ENCODE measurements around the gene ANGPTL8. TPM values are rescaled to one million over a fixed set of nuclear protein-coding genes. Genes with fewer than 3 reads are reported as not detected.

ANGPTL8 gene
- total and polyA plus RNA-seq, 2 of the 13 experiments (the other 11 are each of a cell fraction or from before 2014, with no cell fraction given): 27.3 to 243 TPM

DNA sequence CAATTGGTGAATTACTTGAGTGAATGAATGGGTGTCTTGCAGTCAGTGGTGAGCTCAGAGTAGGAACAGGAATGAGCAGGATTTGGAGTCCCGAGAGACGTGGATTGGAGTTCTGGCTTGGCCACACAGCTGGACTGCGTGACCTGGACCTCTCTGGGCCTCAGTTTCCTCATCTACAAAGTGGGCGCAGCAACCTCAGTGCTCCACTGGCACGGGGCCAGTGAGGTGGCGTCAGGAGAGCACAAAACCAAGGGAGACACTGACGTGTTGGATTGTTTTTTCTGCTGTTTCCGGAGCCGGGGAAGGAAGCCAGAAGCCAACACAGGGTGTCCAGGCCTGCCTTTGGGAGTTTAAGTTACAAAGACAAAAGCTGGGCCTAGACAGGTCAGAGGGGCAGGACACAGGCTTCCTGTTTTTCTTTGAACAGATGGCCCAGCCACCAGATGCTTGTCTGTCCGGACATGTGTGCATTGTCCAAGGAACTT lies 29.4 kb downstream of the ANGPTL8 start (continued):
- TF ChIP-seq, protein P1, sequence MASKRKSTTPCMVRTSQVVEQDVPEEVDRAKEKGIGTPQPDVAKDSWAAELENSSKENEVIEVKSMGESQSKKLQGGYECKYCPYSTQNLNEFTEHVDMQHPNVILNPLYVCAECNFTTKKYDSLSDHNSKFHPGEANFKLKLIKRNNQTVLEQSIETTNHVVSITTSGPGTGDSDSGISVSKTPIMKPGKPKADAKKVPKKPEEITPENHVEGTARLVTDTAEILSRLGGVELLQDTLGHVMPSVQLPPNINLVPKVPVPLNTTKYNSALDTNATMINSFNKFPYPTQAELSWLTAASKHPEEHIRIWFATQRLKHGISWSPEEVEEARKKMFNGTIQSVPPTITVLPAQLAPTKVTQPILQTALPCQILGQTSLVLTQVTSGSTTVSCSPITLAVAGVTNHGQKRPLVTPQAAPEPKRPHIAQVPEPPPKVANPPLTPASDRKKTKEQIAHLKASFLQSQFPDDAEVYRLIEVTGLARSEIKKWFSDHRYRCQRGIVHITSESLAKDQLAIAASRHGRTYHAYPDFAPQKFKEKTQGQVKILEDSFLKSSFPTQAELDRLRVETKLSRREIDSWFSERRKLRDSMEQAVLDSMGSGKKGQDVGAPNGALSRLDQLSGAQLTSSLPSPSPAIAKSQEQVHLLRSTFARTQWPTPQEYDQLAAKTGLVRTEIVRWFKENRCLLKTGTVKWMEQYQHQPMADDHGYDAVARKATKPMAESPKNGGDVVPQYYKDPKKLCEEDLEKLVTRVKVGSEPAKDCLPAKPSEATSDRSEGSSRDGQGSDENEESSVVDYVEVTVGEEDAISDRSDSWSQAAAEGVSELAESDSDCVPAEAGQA (IDR thresholded peaks at IDR 0.05; ENCODE audit: low read depth): no peak
- TF ChIP-seq, protein P1 (CRISPR knock-in tag; IDR thresholded peaks at IDR 0.05; ENCODE audit: borderline replicate concordance): no peak
- 0 out of 2 replicates have a peak, but pooled peaks have one; percentile 10 for TF ChIP-seq HMG20A (CRISPR knock-in tag; IDR thresholded peaks at IDR 0.05; ENCODE audit: borderline replicate concordance)
- TF ChIP-seq, protein P2, sequence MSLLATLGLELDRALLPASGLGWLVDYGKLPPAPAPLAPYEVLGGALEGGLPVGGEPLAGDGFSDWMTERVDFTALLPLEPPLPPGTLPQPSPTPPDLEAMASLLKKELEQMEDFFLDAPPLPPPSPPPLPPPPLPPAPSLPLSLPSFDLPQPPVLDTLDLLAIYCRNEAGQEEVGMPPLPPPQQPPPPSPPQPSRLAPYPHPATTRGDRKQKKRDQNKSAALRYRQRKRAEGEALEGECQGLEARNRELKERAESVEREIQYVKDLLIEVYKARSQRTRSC (CRISPR knock-in tag; IDR thresholded peaks at IDR 0.05; ENCODE audit: low read depth): no peak
- TF ChIP-seq ZNF160 (CRISPR knock-in tag; IDR thresholded peaks at IDR 0.05): no peak
- TF ChIP-seq, protein P3, sequence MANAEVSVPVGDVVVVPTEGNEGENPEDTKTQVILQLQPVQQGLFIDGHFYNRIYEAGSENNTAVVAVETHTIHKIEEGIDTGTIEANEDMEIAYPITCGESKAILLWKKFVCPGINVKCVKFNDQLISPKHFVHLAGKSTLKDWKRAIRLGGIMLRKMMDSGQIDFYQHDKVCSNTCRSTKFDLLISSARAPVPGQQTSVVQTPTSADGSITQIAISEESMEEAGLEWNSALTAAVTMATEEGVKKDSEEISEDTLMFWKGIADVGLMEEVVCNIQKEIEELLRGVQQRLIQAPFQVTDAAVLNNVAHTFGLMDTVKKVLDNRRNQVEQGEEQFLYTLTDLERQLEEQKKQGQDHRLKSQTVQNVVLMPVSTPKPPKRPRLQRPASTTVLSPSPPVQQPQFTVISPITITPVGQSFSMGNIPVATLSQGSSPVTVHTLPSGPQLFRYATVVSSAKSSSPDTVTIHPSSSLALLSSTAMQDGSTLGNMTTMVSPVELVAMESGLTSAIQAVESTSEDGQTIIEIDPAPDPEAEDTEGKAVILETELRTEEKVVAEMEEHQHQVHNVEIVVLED (CRISPR knock-in tag; IDR thresholded peaks at IDR 0.05; ENCODE audit: borderline replicate concordance): no peak
- no peak for TF ChIP-seq AGO1 (IDR thresholded peaks at IDR 0.05; ENCODE audit: low read depth, low read length, poor library complexity, severe bottlenecking)
- TF ChIP-seq, protein P4, sequence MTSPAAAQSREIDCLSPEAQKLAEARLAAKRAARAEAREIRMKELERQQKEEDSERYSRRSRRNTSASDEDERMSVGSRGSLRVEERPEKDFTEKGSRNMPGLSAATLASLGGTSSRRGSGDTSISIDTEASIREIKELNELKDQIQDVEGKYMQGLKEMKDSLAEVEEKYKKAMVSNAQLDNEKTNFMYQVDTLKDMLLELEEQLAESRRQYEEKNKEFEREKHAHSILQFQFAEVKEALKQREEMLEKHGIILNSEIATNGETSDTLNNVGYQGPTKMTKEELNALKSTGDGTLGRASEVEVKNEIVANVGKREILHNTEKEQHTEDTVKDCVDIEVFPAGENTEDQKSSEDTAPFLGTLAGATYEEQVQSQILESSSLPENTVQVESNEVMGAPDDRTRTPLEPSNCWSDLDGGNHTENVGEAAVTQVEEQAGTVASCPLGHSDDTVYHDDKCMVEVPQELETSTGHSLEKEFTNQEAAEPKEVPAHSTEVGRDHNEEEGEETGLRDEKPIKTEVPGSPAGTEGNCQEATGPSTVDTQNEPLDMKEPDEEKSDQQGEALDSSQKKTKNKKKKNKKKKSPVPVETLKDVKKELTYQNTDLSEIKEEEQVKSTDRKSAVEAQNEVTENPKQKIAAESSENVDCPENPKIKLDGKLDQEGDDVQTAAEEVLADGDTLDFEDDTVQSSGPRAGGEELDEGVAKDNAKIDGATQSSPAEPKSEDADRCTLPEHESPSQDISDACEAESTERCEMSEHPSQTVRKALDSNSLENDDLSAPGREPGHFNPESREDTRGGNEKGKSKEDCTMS (CRISPR knock-in tag; conservative IDR thresholded peaks at IDR 0.05): no peak
- no peak for TF ChIP-seq ZNF367 (CRISPR knock-in tag; IDR thresholded peaks at IDR 0.05; ENCODE audit: borderline replicate concordance)
- no peak for TF ChIP-seq KLF12 (CRISPR knock-in tag; IDR thresholded peaks at IDR 0.05; ENCODE audit: borderline replicate concordance)
- TF ChIP-seq, protein P5, sequence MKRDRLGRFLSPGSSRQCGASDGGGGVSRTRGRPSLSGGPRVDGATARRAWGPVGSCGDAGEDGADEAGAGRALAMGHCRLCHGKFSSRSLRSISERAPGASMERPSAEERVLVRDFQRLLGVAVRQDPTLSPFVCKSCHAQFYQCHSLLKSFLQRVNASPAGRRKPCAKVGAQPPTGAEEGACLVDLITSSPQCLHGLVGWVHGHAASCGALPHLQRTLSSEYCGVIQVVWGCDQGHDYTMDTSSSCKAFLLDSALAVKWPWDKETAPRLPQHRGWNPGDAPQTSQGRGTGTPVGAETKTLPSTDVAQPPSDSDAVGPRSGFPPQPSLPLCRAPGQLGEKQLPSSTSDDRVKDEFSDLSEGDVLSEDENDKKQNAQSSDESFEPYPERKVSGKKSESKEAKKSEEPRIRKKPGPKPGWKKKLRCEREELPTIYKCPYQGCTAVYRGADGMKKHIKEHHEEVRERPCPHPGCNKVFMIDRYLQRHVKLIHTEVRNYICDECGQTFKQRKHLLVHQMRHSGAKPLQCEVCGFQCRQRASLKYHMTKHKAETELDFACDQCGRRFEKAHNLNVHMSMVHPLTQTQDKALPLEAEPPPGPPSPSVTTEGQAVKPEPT (CRISPR knock-in tag; IDR thresholded peaks at IDR 0.05; ENCODE audit: low read depth): no peak
- TF ChIP-seq, protein P6, sequence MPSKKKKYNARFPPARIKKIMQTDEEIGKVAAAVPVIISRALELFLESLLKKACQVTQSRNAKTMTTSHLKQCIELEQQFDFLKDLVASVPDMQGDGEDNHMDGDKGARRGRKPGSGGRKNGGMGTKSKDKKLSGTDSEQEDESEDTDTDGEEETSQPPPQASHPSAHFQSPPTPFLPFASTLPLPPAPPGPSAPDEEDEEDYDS (CRISPR knock-in tag; IDR thresholded peaks at IDR 0.05): peak; percentile 22; the same call in 1 of the 2 replicates
- no peak for TF ChIP-seq NR2C2 (CRISPR knock-in tag; IDR thresholded peaks at IDR 0.05; ENCODE audit: borderline replicate concordance)
- TF ChIP-seq SALL2 (CRISPR knock-in tag; IDR thresholded peaks at IDR 0.05): no peak

All from HepG2 (cell line).